ENCODE measurements around the gene KCNAB1.

GRCh38 chr3:156256256-156256655, 135.9 kb downstream of the KCNAB1 start:
- no peak for TF ChIP-seq CTCF (IDR thresholded peaks at IDR 0.05)
- no peak for TF ChIP-seq CBFB (CRISPR knock-in tag; IDR thresholded peaks at IDR 0.05; ENCODE audit: low read depth)
- no peak for TF ChIP-seq IRF1 (CRISPR knock-in tag; IDR thresholded peaks at IDR 0.05)

All from WTC11 (cell line).